Measurements from ENCODE around the gene ZNF763. TPM values are rescaled to one million over a fixed set of nuclear protein-coding genes. Genes with fewer than 3 reads are reported as not detected.
"Not testable (repeated sequence)": the region's sequence is repeated elsewhere in the genome, so short reads cannot be mapped to it uniquely, and the experiment has no call there.

Gene ZNF763
- polyA plus RNA-seq, 2 of the 4 experiments (the other 2 are of a cell fraction), result not detected

GRCh38 chr19:11931513-11931912 is 33.3 kb upstream of the ZNF763 start:
- H3K27ac ChIP-seq, result no peak overlapping the region
- ChIA-PET POLR2A (no interaction called here), CTCF (no interaction called here)
- no peaks in the 10 kb centered on the region for H3K4me1 ChIP-seq
- 95% methylated on average over 3 of the region's 3 CpGs for WGBS (ENCODE audit: missing lambda C conversion rate)
- no peak for TF ChIP-seq HES2 (IDR thresholded peaks at IDR 0.05)
- TF ChIP-seq FOSL2 (IDR thresholded peaks at IDR 0.05), result no peak
- no peak for TF ChIP-seq FOSL2 (CRISPR knock-in tag; IDR thresholded peaks at IDR 0.05)
- no peak for TF ChIP-seq ZNF302 (CRISPR knock-in tag; IDR thresholded peaks at IDR 0.05)
- no peak for TF ChIP-seq ESRRA (IDR thresholded peaks at IDR 0.05; ENCODE audit: borderline replicate concordance, low read length)
- no peak for TF ChIP-seq NR3C1 (IDR thresholded peaks at IDR 0.05)
- TF ChIP-seq CBX2 (IDR thresholded peaks at IDR 0.05; ENCODE audit: borderline replicate concordance, low read depth), result no peak
- TF ChIP-seq FOXS1 (CRISPR knock-in tag; IDR thresholded peaks at IDR 0.05), result no peak
- TF ChIP-seq FOSB (CRISPR knock-in tag; IDR thresholded peaks at IDR 0.05), result no peak
- no peak for TF ChIP-seq TFCP2L1 (CRISPR knock-in tag; IDR thresholded peaks at IDR 0.05)
- TF ChIP-seq HOXB13 (CRISPR knock-in tag; IDR thresholded peaks at IDR 0.05; ENCODE audit: low read depth), result no peak
- TF ChIP-seq POLR2AphosphoS2 (conservative IDR thresholded peaks at IDR 0.05; ENCODE audit: low read length), result no peak
- no peak for DNase-seq (ENCODE audit: low read depth in 1 of 2, low spot score in 1 of 2)
- ATAC-seq, result no peak
- H3K9me3 ChIP-seq, result no peaks in the 10 kb centered on the region
- FAIRE-seq, result no peak
- no peak overlapping the region for H3K4me2 ChIP-seq
- no peak overlapping the region for H3K4me3 ChIP-seq

- POLR2A ChIA-PET; H3K4me3 ChIP-seq; H3K27ac ChIP-seq; ATAC-seq; H3K4me2 ChIP-seq; H3K4me1 ChIP-seq; H3K9me3 ChIP-seq; DNase-seq (ENCODE audit: low read depth in 1 of 2, low spot score in 1 of 2); FAIRE-seq; CTCF ChIA-PET: not testable (repeated sequence)
- 76% methylated on average over 3 of the region's 3 CpGs for WGBS (ENCODE audit: missing lambda C conversion rate)
Measured at GRCh38 chr19:11935829-11936228, 29.0 kb upstream of the ZNF763 start.

GRCh38 chr19:11938383-11938782 is 26.5 kb upstream of the ZNF763 start:
- H3K9me3 ChIP-seq; CTCF ChIA-PET; ATAC-seq; H3K4me1 ChIP-seq; H3K4me2 ChIP-seq; POLR2A ChIA-PET; FAIRE-seq; H3K27ac ChIP-seq; DNase-seq (ENCODE audit: low read depth in 1 of 2, low spot score in 1 of 2); H3K4me3 ChIP-seq: not testable (repeated sequence)
- WGBS (ENCODE audit: missing lambda C conversion rate), result 84% methylated on average over 3 of the region's 3 CpGs

- POLR2A ChIA-PET; H3K27ac ChIP-seq; DNase-seq (ENCODE audit: low read depth in 1 of 2, low spot score in 1 of 2); ATAC-seq; H3K4me1 ChIP-seq; H3K4me3 ChIP-seq; CTCF ChIA-PET; FAIRE-seq; H3K4me2 ChIP-seq; H3K9me3 ChIP-seq: not testable (repeated sequence)
- 33% methylated on average over 4 of the region's 29 CpGs for WGBS (ENCODE audit: missing lambda C conversion rate)
Measured at GRCh38 chr19:11941361-11941887, 23.4 kb upstream of the ZNF763 start.

- CTCF ChIA-PET, result no interaction called here
- POLR2A ChIA-PET, result no interaction called here
Measured at GRCh38 chr19:11942008-11942842, 22.6 kb upstream of the ZNF763 start.

GRCh38 chr19:11942843-11943108 is 22.1 kb upstream of the ZNF763 start:
- Histone ChIP-seq H3K4me2 (no peak overlapping the region), H3K9me3 (0 out of 3 replicates have a peak, but pooled peaks cover 2% of the 10 kb centered on the region), H3K4me1 (no peaks in the 10 kb centered on the region), H3K27ac (no peak overlapping the region), H3K4me3 (no peak overlapping the region)
- ChIA-PET POLR2A (no interaction called here), CTCF (interaction anchor here (0.6 kb wide), 1 partner anchor 217 kb away, joined by 3 read pairs; no protein-coding TSS in a partner anchor)
- DNase-seq (ENCODE audit: low read depth in 1 of 2, low spot score in 1 of 2), result no peak
- no peak for ATAC-seq
- no peak for FAIRE-seq
- TF ChIP-seq SMC3 (IDR thresholded peaks at IDR 0.05), result no peak
- TF ChIP-seq HDAC2 (IDR thresholded peaks at IDR 0.05), result no peak
- TF ChIP-seq FOSL2 (IDR thresholded peaks at IDR 0.05), result no peak
- no peak for TF ChIP-seq FOSL2 (CRISPR knock-in tag; IDR thresholded peaks at IDR 0.05)
- TF ChIP-seq GATA3 (IDR thresholded peaks at IDR 0.05; ENCODE audit: borderline replicate concordance), result no peak
- no peak for TF ChIP-seq RFX5 (IDR thresholded peaks at IDR 0.05)
- TF ChIP-seq EP300 (IDR thresholded peaks at IDR 0.05), result no peak
- no peak for TF ChIP-seq CHD2 (IDR thresholded peaks at IDR 0.05; ENCODE audit: low read length, partially characterized antibody)
- TF ChIP-seq EHF (CRISPR knock-in tag; IDR thresholded peaks at IDR 0.05), result no peak
- TF ChIP-seq ZFP36 (IDR thresholded peaks at IDR 0.05; ENCODE audit: borderline replicate concordance, partially characterized antibody), result no peak
- no peak for TF ChIP-seq BHLHE40 (IDR thresholded peaks at IDR 0.05; ENCODE audit: low read depth, low read length)
- TF ChIP-seq HES2 (IDR thresholded peaks at IDR 0.05), result no peak
- TF ChIP-seq BCL3 (IDR thresholded peaks at IDR 0.05), result no peak
- TF ChIP-seq KDM1A (IDR thresholded peaks at IDR 0.05; ENCODE audit: low read depth), result no peak
- TF ChIP-seq KDM5A (IDR thresholded peaks at IDR 0.05), result no peak

More at GRCh38 chr19:11942008-11942842, 22.6 kb upstream of the ZNF763 start:
- DNase-seq (ENCODE audit: low read depth in 1 of 2, low spot score in 1 of 2) (no peak), FAIRE-seq (no peak), ATAC-seq (no peak)
- 35% methylated on average over 10 of the region's 10 CpGs for WGBS (ENCODE audit: missing lambda C conversion rate)
- 0 out of 3 replicates have a peak, but pooled peaks cover 2% of the 10 kb centered on the region for H3K9me3 ChIP-seq
- no peak overlapping the region for H3K4me2 ChIP-seq
- no peak overlapping the region for H3K27ac ChIP-seq
- TF ChIP-seq NFE2L2 (conservative IDR thresholded peaks at IDR 0.05; ENCODE audit: low read length) (no peak), CHD2 (IDR thresholded peaks at IDR 0.05; ENCODE audit: low read length, partially characterized antibody) (no peak)
- H3K4me3 ChIP-seq, result no peak overlapping the region
- H3K4me1 ChIP-seq, result no peaks in the 10 kb centered on the region

Data from A549 (cell line).